Neural cell (in vitro differentiated cells): Measurements from ENCODE around the gene CCR5. TPM values are rescaled to one million over a fixed set of nuclear protein-coding genes. Genes with fewer than 3 reads are reported as not detected.

ENCODE experiments used
- H2AFZ ChIP-seq: fragments of 200-600, 300-800 bp; sonication (generic), shearing (Covaris generic); 2 replicates; pipeline ENCODE4 v1.6.0; 2014; ENCODE audit warnings: low read depth, mild to moderate bottlenecking, antibody characterized with exemption, low read length, moderate library complexity
- H3F3A ChIP-seq: fragments of 200-600 bp; shearing (Covaris generic); 2 replicates; pipeline ENCODE4 v1.6.1; 2016; ENCODE audit warnings: mild to moderate bottlenecking, moderate library complexity, mixed read lengths, antibody characterized with exemption, low read length; ENCODE audit not compliant: insufficient read depth, poor library complexity, severe bottlenecking
- H3K27ac ChIP-seq: fragments of 200-600, 300-800 bp; sonication (generic), shearing (Covaris generic); 2 replicates; pipeline ENCODE4 v1.5.1; 2014; ENCODE audit warnings: mild to moderate bottlenecking, low read length, moderate library complexity
- H3K27me3 ChIP-seq: fragments of 300-800, 200-600 bp; sonication (generic), shearing (Covaris generic); 2 replicates; pipeline ENCODE4 v1.6.0; 2014; ENCODE audit warnings: mild to moderate bottlenecking, low read depth, low read length, moderate library complexity; ENCODE audit not compliant: insufficient read depth
- H3K36me3 ChIP-seq: fragments of 300-800, 200-600 bp; sonication (generic), shearing (Covaris generic); 2 replicates; pipeline ENCODE4 v1.5.1; 2014; ENCODE audit warnings: mild to moderate bottlenecking, antibody characterized with exemption, low read length, moderate library complexity; ENCODE audit not compliant: insufficient read depth
- H3K4me2 ChIP-seq: fragments of 300-800, 200-600 bp; sonication (generic), shearing (Covaris generic); 2 replicates; pipeline ENCODE4 v1.6.0; 2014; ENCODE audit warnings: mild to moderate bottlenecking, low read length
- H3K4me3 ChIP-seq: fragments of 300-800, 200-600 bp; sonication (generic), shearing (Covaris generic); 2 replicates; pipeline ENCODE4 v1.5.1; 2014; ENCODE audit warnings: mild to moderate bottlenecking, low read length, moderate library complexity
- H3K79me2 ChIP-seq: fragments of 200-600 bp; shearing (Covaris generic); replicated peaks from 2 replicates; pipeline ENCODE4 v1.6.0; 2014; ENCODE audit warnings: mild to moderate bottlenecking, low read length, moderate library complexity; ENCODE audit not compliant: insufficient read depth
- H3K9ac ChIP-seq: fragments of 300-800, 200-600 bp; sonication (generic), shearing (Covaris generic); 2 replicates; pipeline ENCODE4 v1.6.1; 2016; ENCODE audit warnings: mild to moderate bottlenecking, low read length, mixed read lengths
- H3K9me2 ChIP-seq: fragments of 200-600 bp; shearing (Covaris generic); 2 replicates; pipeline ENCODE4 v1.6.1; 2016; ENCODE audit warnings: mild to moderate bottlenecking, low read length, mixed read lengths; ENCODE audit not compliant: insufficient read depth
- H3K9me3 ChIP-seq: fragments of 200-600, 300-800 bp; sonication (generic), shearing (Covaris generic); 2 replicates; pipeline ENCODE4 v1.6.1; 2016; ENCODE audit warnings: mild to moderate bottlenecking, mixed run types, low read length, moderate library complexity, mixed read lengths
- H4K20me1 ChIP-seq: fragments of 200-600 bp; shearing (Covaris generic); 2 replicates; pipeline ENCODE4 v1.6.1; 2016; ENCODE audit warnings: mild to moderate bottlenecking, mixed run types; ENCODE audit not compliant: insufficient read depth
- EZH2 ChIP-seq: fragments of 200-600, 300-800 bp; shearing (Covaris generic), sonication (generic); IDR thresholded peaks from 2 replicates; pipeline ENCODE4 v1.6.1; 2014; ENCODE audit warnings: antibody characterized with exemption, low read length, borderline replicate concordance, mild to moderate bottlenecking; ENCODE audit not compliant: insufficient read depth, poor library complexity, severe bottlenecking
- POLR2AphosphoS5 ChIP-seq: IDR thresholded peaks from 2 replicates; pipeline ENCODE4 v1.6.1; 2012
- RAD21 ChIP-seq: fragments of 450-650 bp; conservative IDR thresholded peaks from 2 replicates; pipeline ENCODE4 v1.6.1; 2014; ENCODE audit warnings: antibody characterized with exemption, mild to moderate bottlenecking, moderate library complexity
- SMC3 ChIP-seq: fragments of 450-650 bp; conservative IDR thresholded peaks from 2 replicates; pipeline ENCODE4 v1.6.1; 2014; ENCODE audit warnings: antibody characterized with exemption, mild to moderate bottlenecking, moderate library complexity; ENCODE audit not compliant: poor library complexity
- polyA plus RNA-seq: library from polyadenylated mRNA; depleted of rRNA; stranded (reverse); fragments of >200 nt; gene quantifications from 2 replicates; pipeline ENCODE4 v1.2.3, GENCODE V29; 2014

CCR5 gene
- polyA plus RNA-seq, 1 donor from 2014 or later: not detected

GRCh38 chr3:46422617-46423016, 51.9 kb downstream of the CCR5 start:
- Histone ChIP-seq H3K79me2 (no peaks in the 10 kb centered on the region), H2AFZ (no peak overlapping the region), H3K36me3 (no peaks in the 10 kb centered on the region), H4K20me1 (no peaks in the 10 kb centered on the region), H3K9me3 (no peaks in the 10 kb centered on the region), H3K9ac (no peak overlapping the region), H3K27me3 (no peaks in the 10 kb centered on the region), H3K27ac (no peak overlapping the region), H3K4me2 (no peak overlapping the region), H3K9me2 (no peaks in the 10 kb centered on the region), H3K4me3 (no peak overlapping the region), H3F3A (no peaks in the 10 kb centered on the region)
- TF ChIP-seq POLR2AphosphoS5 (no peak), EZH2 (no peak), RAD21 (no peak)

- Histone ChIP-seq H3K9ac (no peak overlapping the region), H3K27ac (no peak overlapping the region), H3K79me2 (no peaks in the 10 kb centered on the region), H4K20me1 (no peaks in the 10 kb centered on the region), H3K4me3 (no peak overlapping the region), H3K36me3 (no peaks in the 10 kb centered on the region), H2AFZ (no peak overlapping the region), H3K9me2 (no peaks in the 10 kb centered on the region), H3F3A (no peaks in the 10 kb centered on the region), H3K27me3 (no peaks in the 10 kb centered on the region), H3K9me3 (no peaks in the 10 kb centered on the region), H3K4me2 (no peak overlapping the region)
- no peak for TF ChIP-seq SMC3
Observed at GRCh38 chr3:46423588-46423987, 52.8 kb downstream of the CCR5 start.

Other genes with a start within 250 kb of the CCR5 start
- gene CCR1, start 162.6 kb upstream of the CCR5 start, polyA plus RNA-seq: not detected in 2 replicates
- not detected in 2 replicates for gene CCR3, start 128.5 kb upstream of the CCR5 start, polyA plus RNA-seq
- not detected in 2 replicates for gene CCR2, start 16.8 kb upstream of the CCR5 start, polyA plus RNA-seq
- not detected in 2 replicates for gene CCRL2, start 36.3 kb downstream of the CCR5 start, polyA plus RNA-seq
- not detected in 2 replicates for gene LTF, start 94.0 kb downstream of the CCR5 start, polyA plus RNA-seq
- gene RTP3, start 127.0 kb downstream of the CCR5 start, polyA plus RNA-seq: not detected in 2 replicates
- gene LRRC2, start 195.4 kb downstream of the CCR5 start, polyA plus RNA-seq: not detected in 2 replicates
- not detected in 2 replicates for gene FAM240A, start 241.6 kb downstream of the CCR5 start, polyA plus RNA-seq